ENCODE measurements around the gene KRTAP3-3.
"Not testable (repeated sequence)": the region's sequence is repeated elsewhere in the genome, so short reads cannot be mapped to it uniquely, and the experiment has no call there.

The KRTAP3-3 gene

DNA sequence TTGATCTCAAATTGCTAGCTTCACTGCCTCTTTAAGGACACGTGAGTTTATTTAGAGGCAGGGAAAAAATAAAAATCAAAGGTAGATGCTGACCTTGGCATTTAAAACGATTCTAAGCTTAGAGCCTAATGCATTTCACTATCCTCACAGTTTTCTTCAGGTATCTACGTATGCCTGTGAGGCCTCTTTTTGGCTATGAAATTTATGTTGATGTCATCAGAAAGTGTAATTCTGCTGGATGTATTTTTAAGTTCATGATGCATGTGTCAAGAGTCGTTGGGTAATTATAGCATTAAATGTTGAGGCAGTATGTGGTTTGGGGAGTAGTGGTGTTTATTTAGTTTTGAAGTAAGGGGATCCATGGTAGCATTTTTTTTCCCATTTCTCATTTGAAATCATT, 10.0 kb upstream of the KRTAP3-3 start:
- no peak for DNase-seq

GRCh38 chr17:41002814-41003213, 8.8 kb upstream of the KRTAP3-3 start:
- DNase-seq = no peak

DNA sequence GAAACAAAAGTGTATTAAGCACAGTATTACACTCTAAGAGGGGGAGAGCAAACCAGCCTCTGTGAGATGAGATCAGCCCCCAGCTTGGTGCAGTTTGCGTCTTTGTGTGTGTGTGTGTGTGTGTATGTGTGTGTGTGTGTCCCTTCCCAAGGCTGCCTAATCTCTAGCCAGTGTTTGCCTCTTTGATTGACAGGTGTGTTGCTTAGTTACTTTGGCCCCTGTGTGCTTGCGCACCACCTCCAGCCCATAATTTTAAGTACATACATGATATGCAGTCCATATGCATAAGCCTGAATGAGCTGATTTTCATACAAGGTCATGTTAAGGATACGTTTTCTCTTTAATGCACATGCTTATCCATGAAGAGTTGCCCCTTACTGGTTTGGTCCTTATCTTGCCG, 7.8 kb upstream of the KRTAP3-3 start:
- no peak for DNase-seq

DNA sequence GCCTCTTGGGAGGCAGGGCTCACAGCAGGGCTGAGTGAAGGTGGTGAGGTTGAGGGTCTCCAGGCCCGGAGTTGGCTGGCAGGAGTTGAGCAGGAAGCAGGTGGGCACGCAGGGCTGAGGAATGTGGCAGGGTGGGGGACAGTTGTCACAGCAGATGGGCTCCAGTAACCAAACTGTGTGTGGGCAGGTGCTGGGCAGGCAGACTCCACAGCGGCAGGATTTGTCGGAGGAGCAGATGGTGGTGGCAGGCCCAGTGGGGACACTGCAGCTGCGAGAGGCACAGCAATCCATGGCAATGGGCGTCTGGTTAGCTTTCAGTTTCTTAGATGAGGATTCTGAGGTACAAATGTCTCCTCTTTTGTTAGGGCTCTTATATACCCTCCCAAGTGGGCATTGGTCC, 5.6 kb upstream of the KRTAP3-3 start, which contains the start of gene KRTAP3-2:
Gene KRTAP3-2 (minus strand): TSS at position 344 of the 400 bp plus-strand sequence. CDS start 53 bp downstream, at position 291.
- DNase-seq = not testable (repeated sequence)

DNA sequence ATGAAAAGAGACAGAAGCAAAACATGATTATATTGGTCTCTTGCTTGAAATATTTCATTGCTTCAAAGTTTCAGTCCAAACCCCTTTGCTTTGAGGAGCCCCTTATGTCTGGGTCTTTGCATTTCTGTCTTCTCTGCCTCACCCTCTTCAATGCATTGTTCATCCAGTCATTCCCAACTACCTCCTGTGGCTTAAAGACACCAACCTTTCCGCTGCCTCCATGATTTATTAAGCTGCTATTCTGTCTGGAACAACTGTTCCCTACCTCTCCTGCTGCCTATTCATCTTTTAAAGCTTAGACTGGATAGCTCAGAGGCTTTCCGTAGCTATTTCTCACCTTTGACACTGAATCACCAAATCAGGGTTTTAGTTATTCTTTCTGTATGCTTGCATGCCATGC, 3.4 kb upstream of the KRTAP3-3 start:
- no peak for DNase-seq

- DNase-seq = no peak
These were observed 2.9 kb upstream of the KRTAP3-3 start for GRCh38 chr17:40996829-40997228.

- no peak for DNase-seq
These were observed 1.2 kb upstream of the KRTAP3-3 start for GRCh38 chr17:40995116-40995515.

GRCh38 chr17:40993084-40993483, 880 bp downstream of the KRTAP3-3 start:
- no peak for DNase-seq

DNA sequence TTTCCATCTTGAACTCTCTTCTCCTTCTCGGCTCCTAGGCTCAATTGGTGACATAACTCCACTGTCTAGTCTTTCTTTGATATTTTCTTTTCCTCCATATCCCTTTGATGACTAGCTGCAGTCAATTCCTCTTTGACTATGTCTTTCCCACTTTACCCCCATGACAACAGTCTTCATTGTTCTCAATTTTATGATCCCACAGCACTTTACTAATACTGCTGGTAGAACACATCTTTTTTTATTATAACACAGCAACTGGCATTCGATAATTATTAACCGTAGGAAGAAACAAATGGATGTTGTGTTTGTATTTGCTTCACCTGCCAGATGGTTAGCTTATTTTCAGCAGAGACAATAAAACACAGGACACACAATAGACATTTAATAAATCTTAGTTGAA, 1.3 kb downstream of the KRTAP3-3 start:
- DNase-seq = no peak

GRCh38 chr17:40986920-40987319, 7.0 kb downstream of the KRTAP3-3 start:
- no peak for DNase-seq

GRCh38 chr17:40984226-40984625, 9.7 kb downstream of the KRTAP3-3 start, which contains the start of gene KRT40:
Gene KRT40 (minus strand): TSS chr17:40984326. CDS start chr17:40984273, 53 bp downstream.
- DNase-seq = no peak

- no peak for DNase-seq
These were observed 12.8 kb downstream of the KRTAP3-3 start for GRCh38 chr17:40981115-40981514.

DNA sequence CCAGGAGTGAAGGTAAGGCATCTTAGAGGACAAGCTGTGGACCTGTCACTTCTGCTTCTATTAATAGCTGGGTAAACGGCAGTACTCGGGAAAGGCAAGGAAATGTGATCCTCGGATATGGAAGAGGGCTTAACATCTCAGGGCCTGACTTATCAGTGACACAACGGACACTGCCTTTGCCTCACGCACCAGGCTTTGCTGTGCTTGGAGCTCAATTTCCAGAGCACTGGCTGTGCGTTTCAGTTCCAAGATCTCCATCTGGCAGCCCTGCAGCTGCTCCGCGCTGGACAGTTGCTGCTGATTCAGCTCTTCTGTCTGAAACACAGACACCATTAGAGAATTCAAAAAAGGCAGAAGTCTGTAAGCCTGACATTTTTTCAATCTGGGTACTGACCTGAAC, 13.4 kb downstream of the KRTAP3-3 start:
- no peak for DNase-seq

DNA sequence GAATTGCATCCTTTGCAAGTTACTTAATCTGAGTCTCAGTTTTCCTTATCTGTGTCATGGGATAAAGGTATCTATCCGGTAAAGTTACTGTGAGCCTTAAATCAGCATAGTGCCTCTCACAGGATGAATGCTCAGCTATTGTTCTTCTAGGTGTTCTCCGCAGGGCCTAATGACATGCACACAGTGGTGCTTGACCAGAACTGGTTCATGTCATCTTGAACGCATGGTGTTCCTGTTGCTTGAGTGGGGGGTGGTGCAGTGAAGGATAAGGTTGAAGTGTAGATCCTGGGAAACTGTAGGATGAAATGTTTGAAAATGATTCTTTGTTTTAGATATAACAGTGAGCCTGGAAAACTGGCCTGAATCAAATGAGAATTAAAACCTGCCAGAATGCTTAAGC, 13.8 kb downstream of the KRTAP3-3 start:
- DNase-seq = no peak

GRCh38 chr17:40978575-40979151, 15.3 kb downstream of the KRTAP3-3 start:
- no peak for DNase-seq

DNA sequence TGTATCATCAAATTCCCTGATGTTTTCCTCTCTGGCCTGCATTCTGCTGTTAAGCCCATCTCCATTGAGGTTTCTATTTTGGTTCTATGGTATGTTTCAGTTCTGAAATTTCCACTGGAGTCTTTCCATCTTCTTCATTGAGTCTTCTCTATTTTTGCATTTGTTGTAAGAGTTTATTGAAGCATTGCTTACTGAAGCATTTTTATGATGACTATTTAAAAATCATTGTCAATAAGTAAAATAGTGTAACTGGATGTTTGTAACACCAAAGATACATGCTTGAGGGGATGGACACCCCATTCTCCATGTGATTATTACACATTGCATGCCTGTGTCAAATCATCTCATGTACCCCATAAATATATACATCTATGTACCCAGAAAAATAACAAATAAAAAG, 18.4 kb downstream of the KRTAP3-3 start:
- no peak for DNase-seq

- DNase-seq = no peak
These were observed 19.6 kb downstream of the KRTAP3-3 start for GRCh38 chr17:40974366-40974765.

GRCh38 chr17:40967582-40967981, 26.4 kb downstream of the KRTAP3-3 start:
- DNase-seq = no peak

DNA sequence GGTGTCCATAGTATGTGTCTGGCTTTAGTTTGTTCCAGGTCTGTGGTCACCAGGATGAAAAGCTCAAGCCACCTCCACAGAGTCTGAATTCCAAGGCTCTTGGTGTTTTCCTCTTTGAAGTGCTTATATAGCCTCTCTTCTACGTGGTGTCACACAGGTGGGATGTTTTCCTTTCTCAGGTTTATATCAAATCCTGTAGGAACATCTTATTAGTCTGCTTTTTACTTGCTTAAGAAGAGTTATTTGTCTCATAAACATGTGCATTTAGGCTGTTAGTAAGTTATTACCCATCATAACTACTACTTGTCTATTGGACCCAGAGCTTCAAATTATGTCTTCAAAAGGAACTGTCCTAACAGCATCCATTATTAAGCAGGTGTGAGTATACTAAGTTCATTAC, 27.1 kb downstream of the KRTAP3-3 start, which contains the start of gene KRT39:
Gene KRT39 (minus strand): TSS at position 101 of the 400 bp plus-strand sequence. CDS start 92 bp downstream, at position 9.
- no peak for DNase-seq

GRCh38 chr17:40963838-40964237, 30.1 kb downstream of the KRTAP3-3 start:
- peak; percentile 6 for DNase-seq

GRCh38 chr17:40962059-40962561, 31.9 kb downstream of the KRTAP3-3 start:
- no peak for DNase-seq

DNA sequence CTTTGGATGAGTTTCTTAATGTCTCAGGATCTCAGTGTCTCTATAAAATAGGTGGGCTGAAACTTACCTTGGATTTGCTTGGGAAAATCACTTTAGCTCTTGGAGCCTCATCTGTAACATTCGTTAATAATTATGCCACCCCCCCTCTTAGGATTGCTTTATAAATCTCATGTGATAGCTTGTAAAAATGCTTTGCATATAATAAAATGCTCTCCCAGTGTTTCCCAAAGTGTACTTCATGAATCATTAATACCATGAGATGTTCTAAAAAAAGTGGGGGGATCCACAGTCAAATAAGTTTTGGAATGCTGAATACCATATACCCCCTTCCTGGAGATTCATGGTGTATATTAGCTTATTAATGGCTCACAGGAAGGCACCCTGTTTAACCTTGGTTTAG, 32.4 kb downstream of the KRTAP3-3 start:
- DNase-seq = no peak

- no peak for DNase-seq
These were observed 33.8 kb downstream of the KRTAP3-3 start for GRCh38 chr17:40960144-40960543.

DNA sequence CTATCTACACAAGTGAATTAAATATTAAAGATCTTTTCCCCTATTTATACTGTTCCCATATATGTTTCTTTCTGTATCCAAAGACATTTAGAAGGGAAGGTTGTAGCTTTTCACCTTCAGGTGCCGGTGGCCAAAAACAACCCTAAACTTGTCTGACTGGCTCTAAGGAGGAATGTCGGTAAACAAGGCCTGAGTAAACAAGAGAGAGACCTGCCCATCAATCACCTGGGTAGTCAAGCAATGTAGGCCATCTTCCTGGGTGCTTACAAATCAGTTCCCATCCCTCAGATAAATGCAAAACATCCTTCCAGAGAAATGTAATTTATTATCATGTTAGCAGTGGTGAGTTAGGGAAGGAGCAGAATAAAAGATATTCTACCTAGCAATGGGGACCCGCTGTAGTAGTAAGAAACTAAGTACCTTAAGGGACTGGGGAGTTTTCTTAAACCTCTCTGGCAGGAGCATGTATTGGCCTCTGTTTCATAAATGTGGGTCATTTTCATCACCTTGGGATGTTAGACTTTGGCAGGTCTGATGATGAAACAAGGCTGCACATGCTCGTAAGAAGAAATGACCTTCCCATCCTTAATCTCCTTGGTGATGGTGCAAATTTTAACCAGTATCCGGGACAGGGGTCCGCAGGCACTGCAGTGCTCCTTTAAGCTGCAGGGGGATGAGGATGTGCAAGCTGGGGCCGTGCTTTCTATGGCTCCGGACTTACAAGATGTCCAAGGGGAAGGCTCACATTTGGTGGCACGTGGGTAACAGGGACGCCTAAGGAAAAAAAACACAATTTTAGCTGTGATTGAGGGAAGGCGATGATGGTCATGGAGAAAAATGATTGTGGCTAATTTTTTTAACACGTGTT, 35.6 kb downstream of the KRTAP3-3 start:
- DNase-seq = no peak

All from activated CD4-positive, alpha-beta T cell treated with anti-CD3 and anti-CD28 coated beads, Interleukin-2, amount 50 U/mL, for 16 hours (primary cell).